HG02870 (cell line): Measurements from ENCODE around the gene DGKZ.
A peak's percentile ranks its signal among the peaks of the same experiment; 100 is the strongest.
"Not testable (repeated sequence)": the region's sequence is repeated elsewhere in the genome, so short reads cannot be mapped to it uniquely, and the experiment has no call there.

Experiments
- ATAC-seq: cut with Tn5 transposase; IDR thresholded peaks from one replicate; pipeline ENCODE4 v1.9.1; 2021; ENCODE audit warnings: mild to moderate bottlenecking, moderate library complexity; ENCODE audit not compliant: unreplicated experiment

DGKZ gene

GRCh38 chr11:46346886-46347636 is at the start of gene DGKZ:
Gene DGKZ (plus strand): TSS chr11:46347463. CDS start chr11:46347660, 197 bp downstream.
- ATAC-seq: peak; percentile 45

GRCh38 chr11:46298699-46299433 is 48.4 kb upstream of the DGKZ start:
- no peak for ATAC-seq

- no peak for ATAC-seq
These were observed 47.8 kb upstream of the DGKZ start for GRCh38 chr11:46299451-46299961.

- ATAC-seq: no peak
These were observed 47.0 kb upstream of the DGKZ start for GRCh38 chr11:46300270-46300669.

- ATAC-seq: peak; percentile 59
These were observed 44.4 kb upstream of the DGKZ start for GRCh38 chr11:46302866-46303265.

GRCh38 chr11:46304036-46304435 is 43.2 kb upstream of the DGKZ start:
- not testable (repeated sequence) for ATAC-seq

- no peak for ATAC-seq
These were observed 42.6 kb upstream of the DGKZ start for GRCh38 chr11:46304605-46305179.

GRCh38 chr11:46305295-46305694 is 42.0 kb upstream of the DGKZ start:
- ATAC-seq: no peak

GRCh38 chr11:46306296-46306853 is 40.9 kb upstream of the DGKZ start:
- ATAC-seq: no peak

GRCh38 chr11:46307369-46307768 is 39.9 kb upstream of the DGKZ start:
- ATAC-seq: no peak

GRCh38 chr11:46307785-46308341 is 39.4 kb upstream of the DGKZ start:
- ATAC-seq: no peak

GRCh38 chr11:46308631-46309419 is 38.4 kb upstream of the DGKZ start:
- ATAC-seq: no peak

GRCh38 chr11:46309814-46310259 is 37.4 kb upstream of the DGKZ start:
- ATAC-seq: peak; percentile 81

- ATAC-seq: no peak
These were observed 32.1 kb upstream of the DGKZ start for GRCh38 chr11:46315033-46315738.

- ATAC-seq: no peak
These were observed 31.3 kb upstream of the DGKZ start for GRCh38 chr11:46315783-46316563.

- ATAC-seq: no peak
These were observed 28.2 kb upstream of the DGKZ start for GRCh38 chr11:46319074-46319453.

- ATAC-seq: no peak
These were observed 25.5 kb upstream of the DGKZ start for GRCh38 chr11:46321757-46322156.

- no peak for ATAC-seq
These were observed 24.5 kb upstream of the DGKZ start for GRCh38 chr11:46322759-46323158.
